Cerebellar nuclear complex (tissue), 1 donor: Measurements from ENCODE around the gene TYW3.

ENCODE experiments used
- DNase-seq, 2 experiments: peaks; one replicate each; lab custom pipeline; 2025; lab: John Stamatoyannopoulos, UW

Gene TYW3, protein sequence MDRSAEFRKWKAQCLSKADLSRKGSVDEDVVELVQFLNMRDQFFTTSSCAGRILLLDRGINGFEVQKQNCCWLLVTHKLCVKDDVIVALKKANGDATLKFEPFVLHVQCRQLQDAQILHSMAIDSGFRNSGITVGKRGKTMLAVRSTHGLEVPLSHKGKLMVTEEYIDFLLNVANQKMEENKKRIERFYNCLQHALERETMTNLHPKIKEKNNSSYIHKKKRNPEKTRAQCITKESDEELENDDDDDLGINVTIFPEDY

GRCh38 chr1:74732960-74733603 is at the start of gene TYW3, which contains the start of gene CRYZ:
Gene TYW3, plus strand, starts transcription at chr1:74733152. Its CDS starts 93 bp downstream, at chr1:74733245.
Gene CRYZ, minus strand, starts transcription at chr1:74733050. Its CDS starts 8,229 bp downstream, at chr1:74724821.
- DNase-seq: peak in 1 of 2 experiments; percentile 69

GRCh38 chr1:74683656-74684055 is 49.3 kb upstream of the TYW3 start:
- DNase-seq: no peak

DNA sequence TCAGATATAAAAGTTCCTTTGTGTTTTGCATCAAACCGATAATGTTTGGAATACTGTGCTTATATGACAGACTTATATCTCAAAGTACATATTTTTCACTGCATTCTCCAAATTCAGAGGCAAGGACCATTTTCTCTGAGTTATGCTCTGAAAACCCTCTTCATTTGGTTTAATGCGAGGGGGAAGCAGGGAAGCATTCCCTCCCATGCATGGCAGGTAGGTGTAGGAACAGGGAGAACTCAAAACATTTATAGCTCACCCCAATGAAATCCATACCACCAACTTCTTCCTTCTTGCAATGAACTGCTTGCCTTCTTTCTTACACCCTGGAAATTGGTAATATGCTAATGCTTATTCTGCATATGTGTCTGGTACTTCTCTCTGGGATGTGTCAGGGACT is 48.7 kb upstream of the TYW3 start:
- no peak for DNase-seq

DNA sequence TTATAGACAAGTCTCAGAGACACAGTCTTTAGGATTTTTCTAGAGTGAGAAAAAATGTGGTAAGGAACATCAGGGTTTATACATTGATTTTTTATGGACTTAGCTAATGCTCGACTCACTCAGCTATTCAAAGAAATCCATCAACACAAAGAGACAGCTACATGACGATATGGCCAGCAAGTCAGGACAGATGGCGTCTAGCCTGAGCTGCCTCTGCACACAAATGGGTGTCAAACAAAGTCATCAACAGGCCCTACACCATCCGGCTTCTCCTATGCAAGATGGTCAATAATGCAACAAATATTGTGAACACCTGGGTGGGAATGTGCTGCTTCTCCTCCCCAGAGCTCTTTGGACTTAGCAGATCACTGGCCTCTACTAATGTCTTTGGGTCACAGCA is 46.0 kb upstream of the TYW3 start:
- no peak for DNase-seq

DNA sequence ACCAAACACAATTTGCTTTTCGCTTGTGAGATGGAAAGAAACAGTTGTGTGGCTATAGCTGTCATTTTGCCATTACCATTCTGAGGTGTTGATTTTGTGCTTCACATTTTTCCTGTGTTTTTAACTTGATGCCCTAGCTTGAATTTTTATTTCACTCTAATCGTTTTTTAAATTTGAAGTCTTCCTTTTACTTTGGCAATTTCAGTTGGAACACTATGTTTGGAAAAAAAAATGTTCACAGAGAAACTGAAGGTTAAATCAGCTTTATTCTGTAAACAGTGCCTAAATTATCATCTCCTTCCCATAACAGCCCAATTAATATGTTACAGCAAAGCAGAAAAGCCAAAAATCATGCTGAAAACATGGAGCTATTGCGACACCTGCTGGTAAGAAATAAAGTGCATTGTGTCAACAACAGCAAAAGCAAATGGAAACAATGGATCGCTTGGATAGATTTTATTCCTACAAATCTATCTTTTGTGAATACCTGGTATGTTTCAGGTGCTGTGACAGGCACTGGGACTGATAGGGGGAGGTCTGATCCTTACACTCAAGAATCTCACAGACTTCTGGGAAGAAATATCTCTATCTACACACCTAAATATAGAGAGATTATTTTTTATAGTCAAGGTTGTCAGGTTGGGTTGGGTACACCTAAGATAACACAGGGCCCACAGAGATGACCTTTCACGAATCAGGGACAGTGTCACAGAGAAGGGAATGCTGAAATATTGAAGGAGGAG is 43.2 kb upstream of the TYW3 start:
- DNase-seq: peak; percentile 19 to 64

DNA sequence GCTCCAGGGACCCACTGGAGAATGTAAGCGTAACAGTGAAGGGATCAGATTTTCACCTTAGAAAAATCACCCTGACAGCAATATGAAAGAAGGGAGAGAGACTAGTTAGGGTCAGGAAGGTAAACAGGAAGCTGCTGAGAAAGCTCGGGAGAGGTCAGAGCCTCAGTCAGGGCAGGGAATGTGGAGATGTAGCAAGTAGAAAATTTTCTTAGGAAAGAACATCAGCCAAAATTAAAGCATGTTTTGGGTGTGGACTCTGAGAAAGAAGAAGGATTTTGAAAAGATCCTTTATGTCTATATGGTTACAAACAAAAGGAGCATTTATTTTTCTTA is 42.6 kb upstream of the TYW3 start:
- no peak for DNase-seq

DNA sequence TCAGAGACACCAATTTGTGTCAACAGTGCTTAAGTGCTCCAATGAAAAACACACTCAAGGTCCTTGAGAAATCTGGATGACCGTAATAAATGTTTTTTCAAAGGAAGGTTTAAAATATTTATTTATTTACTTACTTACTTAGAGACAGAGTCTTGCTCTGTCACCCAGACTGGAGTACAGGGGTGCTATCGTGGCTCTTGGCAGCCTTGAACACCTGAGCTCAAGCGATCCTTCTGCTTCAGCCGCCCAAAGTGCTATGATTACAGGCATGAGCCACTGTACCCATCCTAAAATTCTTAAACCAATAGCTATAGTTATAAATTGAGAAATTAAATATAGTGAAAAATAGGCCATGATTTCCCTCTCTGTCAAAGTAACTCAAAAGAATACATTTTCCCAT is 42.0 kb upstream of the TYW3 start:
- no peak for DNase-seq

DNA sequence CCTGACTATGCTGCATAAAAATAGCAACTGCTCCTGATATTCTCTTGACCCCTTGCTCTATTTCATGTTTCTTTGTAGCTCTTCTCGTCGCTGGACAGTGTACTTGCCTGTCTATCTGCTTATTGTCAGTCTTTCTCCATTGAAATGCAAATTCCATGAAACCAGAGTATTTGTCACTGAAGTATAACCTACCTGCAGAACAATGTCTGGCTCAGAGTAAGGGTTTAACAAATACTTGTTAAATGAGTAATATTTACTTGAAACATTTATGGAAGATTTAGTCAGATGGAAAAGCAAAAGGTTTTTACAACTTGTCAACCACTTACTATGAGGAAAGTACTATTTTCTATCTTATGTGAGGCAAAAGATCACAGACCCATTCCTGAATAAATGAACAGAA is 39.5 kb upstream of the TYW3 start:
- DNase-seq: no peak

DNA sequence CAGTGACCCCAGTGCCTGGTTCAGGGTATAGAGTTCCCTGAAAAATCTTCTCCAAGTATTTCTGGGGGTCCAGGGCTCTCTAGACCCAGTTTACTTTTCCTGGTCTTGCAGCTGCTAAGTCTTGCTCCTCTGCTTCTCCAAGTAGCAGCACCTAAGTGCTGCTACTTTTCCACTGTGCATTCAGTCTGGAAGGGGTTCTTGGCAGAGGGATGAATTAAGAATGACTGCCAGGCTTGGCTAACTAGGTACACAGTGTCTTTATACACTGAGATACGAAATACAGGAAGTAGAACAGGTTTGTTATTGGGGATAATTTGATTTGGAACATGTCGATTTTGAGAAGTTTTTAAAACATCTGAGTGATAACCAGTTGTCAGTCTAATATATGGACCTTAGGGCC is 35.1 kb upstream of the TYW3 start:
- DNase-seq: no peak

DNA sequence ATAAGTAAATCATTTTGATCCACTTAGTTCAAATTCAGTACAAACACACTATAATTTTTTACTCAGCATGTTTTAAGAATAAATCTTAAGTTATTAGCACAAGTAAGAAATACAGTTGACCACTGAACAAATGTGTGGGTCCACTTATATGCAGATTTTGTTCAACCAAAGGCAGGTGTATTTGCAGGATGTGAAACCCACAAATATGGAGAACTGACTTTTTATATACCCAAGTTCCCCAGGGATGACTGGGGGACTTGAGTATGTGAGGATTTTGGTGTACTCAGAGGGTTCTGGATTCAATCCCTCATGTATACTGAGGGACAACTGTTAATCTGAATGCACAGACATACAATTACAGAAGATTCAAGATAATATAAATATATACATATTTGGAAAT is 33.6 kb upstream of the TYW3 start:
- DNase-seq: no peak

DNA sequence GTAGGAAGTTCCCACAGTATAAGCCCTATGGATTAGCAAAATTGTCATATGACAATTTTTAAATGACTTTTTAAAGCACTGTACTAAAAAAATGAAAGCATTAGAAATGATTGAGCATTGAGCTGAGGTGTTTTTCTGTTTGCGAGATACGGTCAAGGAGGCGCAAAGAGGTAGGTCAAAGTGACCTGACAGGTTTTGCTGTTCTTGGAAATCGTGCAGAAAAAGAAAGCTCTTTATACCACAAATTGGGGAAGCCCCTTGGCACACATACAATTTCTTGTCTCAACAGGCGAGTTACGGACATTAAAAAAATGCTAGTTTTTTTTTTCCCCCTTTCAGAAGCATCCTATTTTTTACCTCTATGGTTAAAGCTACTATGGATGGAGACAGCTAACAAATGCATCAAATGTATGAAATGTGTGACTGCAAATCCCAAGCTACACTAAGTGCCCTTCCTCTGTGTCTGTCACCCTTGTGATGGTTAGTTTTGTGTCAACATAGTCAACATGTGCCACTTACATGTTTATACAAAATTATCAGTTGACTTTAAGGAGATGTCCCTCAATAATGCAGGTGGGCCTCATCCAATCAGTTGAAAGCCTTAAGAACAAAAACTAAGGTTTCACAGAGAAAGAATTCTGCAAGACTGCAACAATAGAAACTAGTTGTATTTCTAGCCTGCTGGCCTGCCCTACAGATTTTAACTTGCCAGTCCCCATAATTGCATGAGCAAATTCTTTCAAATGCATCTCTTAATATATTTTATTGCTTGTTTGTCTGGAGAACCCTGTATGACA is 29.4 kb upstream of the TYW3 start:
- no peak for DNase-seq

GRCh38 chr1:74712881-74713280 is 20.1 kb upstream of the TYW3 start:
- no peak for DNase-seq

DNA sequence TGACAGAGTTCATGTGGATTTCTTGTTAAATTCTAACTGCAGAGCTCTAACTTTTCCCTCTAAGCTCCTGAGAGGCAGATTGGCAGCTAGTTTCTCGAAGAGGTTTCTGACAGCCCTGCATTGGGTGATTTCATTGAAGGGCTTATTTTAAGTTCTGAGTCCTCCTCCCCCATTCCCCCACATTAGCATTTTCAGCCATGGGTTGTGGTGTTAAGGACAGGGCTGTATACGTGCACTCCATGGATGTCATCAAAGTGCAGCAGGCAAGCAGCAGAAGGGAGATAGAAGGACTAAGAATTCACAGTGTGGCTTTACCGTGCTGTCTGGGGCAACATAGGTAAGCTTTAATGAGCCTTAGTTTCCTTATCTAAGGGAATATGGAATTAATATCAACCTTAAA is 19.1 kb upstream of the TYW3 start:
- DNase-seq: no peak

GRCh38 chr1:74714429-74715235 is 18.3 kb upstream of the TYW3 start:
- no peak for DNase-seq

GRCh38 chr1:74715236-74715502 is 17.8 kb upstream of the TYW3 start:
- no peak for DNase-seq

DNA sequence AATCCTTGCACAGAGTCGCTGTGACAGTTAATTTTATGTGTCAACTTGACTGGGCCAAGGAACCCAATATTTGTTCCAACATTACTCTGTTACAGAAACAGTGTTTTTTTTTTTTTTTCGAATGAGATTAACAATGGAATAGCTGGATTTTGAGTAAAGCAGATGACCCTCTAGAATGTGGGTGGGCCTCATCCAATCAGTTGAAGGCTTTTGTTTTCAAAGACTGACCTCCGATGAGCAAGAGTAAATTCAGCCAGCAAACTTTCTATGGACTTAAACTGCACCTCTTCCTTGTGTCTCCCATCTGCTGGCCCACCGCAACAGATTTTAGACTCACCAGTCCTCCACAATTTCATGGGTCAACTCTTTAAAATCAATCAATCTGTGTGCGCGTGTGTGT is 17.1 kb upstream of the TYW3 start:
- no peak for DNase-seq

GRCh38 chr1:74716822-74717221 is 16.1 kb upstream of the TYW3 start:
- DNase-seq: no peak

DNA sequence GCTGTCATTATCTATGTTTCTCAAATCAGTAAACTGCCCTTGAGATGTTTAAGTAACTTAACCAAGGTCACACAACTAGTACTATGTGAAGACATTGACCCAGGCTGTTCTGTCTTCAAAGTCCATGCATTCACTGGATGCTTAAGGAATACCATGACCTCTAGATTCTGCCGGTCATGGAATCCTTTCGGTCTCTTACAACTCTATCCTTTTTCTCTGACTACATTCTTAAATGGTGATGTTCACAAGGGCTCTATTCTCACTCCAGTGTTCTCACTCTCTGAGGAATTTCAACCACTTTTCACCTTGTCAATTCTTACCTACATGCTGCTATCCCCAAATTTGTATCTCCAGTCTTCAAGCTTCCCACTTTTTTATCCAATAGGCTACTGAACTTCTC is 15.3 kb upstream of the TYW3 start:
- no peak for DNase-seq

DNA sequence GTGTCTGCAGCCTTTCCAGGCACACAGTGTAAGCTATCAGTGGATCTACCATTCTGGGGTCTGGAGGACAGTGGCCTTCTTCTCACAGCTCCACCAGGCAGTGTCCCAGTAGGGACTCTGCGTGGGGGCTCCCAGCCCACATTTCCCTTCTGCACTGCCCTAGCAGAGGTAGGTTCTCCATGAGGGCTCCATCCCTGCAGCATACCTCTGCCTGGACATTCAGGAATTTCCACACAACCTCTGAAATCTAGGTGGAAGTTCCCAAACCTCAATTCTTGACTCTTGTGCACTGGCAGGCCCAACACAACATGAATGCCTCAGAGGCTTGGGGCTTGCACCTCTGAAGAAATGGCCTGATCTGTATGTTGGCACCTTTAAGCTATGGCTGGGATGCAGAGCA is 6.9 kb upstream of the TYW3 start:
- no peak for DNase-seq

DNA sequence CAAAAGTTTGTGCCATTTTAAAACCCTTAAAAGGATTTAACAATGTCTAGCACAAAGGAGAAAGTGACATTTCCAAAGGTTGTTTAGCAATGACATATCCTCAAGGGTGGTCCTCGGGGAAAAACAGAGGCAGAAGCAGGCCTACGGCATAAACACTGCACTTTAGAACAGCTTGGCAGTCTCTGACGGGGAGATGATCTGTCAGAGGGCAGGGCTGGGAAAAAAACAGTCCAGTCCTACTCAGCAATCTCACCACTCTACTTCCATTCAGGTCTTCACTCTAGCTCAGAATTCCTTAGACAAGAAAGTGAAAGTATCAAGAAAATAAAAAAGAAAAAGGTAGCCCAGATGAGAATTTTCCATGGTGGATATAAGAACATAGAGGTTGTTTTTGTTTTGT is 4.2 kb upstream of the TYW3 start:
- DNase-seq: no peak

- no peak for DNase-seq
These were observed 3.0 kb upstream of the TYW3 start for GRCh38 chr1:74729741-74730478.
